ENCODE results near the gene PLAAT4.
"Not testable (repeated sequence)": the region's sequence is repeated elsewhere in the genome, so short reads cannot be mapped to it uniquely, and the experiment has no call there.

The PLAAT4 gene

DNA sequence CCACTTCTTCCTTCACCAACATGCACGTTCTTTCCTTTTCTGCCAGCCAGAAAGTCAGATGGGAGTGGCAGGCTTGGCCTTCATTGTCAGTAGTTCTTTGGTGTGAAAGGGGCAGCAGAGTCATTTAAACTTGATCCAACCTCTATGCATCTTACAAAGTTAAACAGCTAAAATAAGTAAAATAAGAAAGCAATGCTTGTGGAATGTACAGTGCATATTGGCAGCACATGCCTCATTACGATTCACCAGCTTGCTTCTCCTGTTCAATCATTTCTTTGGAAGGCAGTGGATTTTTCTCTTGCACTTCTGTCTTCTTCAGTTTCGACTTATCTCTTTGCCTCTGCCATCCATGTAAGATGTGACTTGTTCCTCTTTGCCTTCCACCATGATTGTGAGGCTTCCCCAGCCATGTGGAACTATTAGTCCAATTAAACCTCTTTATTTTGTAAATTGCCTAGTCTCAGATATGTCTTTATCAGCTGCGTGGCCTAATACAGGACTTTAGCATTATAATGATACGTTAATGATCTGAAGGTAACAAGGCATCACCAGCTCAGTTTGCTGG lies 15.9 kb upstream of the PLAAT4 start:
- no peak overlapping the region for H3K4me3 ChIP-seq (ENCODE audit: low read depth, low read length)
- TF ChIP-seq, protein P1, sequence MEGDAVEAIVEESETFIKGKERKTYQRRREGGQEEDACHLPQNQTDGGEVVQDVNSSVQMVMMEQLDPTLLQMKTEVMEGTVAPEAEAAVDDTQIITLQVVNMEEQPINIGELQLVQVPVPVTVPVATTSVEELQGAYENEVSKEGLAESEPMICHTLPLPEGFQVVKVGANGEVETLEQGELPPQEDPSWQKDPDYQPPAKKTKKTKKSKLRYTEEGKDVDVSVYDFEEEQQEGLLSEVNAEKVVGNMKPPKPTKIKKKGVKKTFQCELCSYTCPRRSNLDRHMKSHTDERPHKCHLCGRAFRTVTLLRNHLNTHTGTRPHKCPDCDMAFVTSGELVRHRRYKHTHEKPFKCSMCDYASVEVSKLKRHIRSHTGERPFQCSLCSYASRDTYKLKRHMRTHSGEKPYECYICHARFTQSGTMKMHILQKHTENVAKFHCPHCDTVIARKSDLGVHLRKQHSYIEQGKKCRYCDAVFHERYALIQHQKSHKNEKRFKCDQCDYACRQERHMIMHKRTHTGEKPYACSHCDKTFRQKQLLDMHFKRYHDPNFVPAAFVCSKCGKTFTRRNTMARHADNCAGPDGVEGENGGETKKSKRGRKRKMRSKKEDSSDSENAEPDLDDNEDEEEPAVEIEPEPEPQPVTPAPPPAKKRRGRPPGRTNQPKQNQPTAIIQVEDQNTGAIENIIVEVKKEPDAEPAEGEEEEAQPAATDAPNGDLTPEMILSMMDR (IDR thresholded peaks at IDR 0.05; ENCODE audit: borderline replicate concordance, insufficient read depth, low read depth, low read length) = no peak

DNA sequence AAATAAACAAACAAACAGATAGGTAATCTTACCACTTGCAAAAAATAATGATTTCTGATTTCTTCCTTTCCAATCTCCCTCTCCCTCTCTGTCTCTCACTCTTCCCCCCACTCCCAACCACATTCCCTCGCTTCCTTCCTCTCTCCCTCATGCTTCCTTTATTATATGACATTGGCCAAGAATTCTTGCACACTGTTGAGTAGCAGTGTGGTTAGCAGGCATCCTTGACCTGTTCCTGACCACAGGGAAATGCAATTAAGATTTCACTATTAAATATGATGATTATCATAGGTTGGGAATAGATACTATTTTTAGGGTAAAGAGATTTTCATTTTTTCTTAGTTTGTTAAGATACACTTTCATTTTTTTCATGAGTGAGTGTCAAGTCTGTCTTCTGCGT lies 14.7 kb upstream of the PLAAT4 start:
- TF ChIP-seq, protein P1 (IDR thresholded peaks at IDR 0.05; ENCODE audit: borderline replicate concordance, insufficient read depth, low read depth, low read length) = no peak
- no peak overlapping the region for H3K4me3 ChIP-seq (ENCODE audit: low read depth, low read length)

DNA sequence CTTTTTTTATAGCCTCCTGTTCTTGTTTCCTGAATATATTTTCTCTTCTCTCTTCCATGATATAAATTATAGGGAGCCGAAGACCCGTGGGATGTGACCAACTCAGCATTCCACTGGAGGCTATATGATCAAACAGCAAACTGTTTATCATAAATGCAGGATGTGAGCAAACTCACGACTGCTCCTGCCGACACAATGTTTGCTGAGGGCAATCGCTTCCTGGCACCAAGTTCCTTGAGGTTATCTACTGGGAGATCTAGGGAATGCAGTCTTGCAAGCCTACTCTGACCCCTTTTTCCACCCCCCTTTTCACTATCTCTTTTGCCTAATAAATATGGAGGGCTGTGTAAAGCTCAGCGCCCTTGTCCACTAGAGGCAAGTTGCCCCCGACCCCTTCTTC lies 13.5 kb upstream of the PLAAT4 start:
- TF ChIP-seq, protein P1 (IDR thresholded peaks at IDR 0.05; ENCODE audit: borderline replicate concordance, insufficient read depth, low read depth, low read length) = no peak
- H3K4me3 ChIP-seq (ENCODE audit: low read depth, low read length) = no peak overlapping the region

DNA sequence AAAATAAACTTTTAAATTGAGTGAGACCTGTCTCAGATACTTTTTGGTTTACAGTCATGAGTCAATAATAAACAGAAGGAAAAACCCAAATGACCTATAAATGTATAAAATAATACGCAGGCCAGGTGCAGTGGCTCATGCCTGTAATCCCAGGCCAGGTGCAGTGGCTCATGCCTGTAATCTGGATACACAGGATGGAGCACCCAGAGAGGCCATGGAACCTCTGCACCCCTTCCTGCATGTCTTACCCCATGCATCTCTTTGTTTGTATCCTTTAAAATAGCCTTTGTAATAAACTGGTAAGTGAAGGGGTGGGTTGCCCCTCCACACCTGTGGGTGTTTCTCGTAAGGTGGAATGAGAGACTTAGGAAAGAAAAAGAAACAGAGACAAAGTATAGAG lies 8.9 kb upstream of the PLAAT4 start:
- TF ChIP-seq, protein P1 (IDR thresholded peaks at IDR 0.05; ENCODE audit: borderline replicate concordance, insufficient read depth, low read depth, low read length) = no peak

DNA sequence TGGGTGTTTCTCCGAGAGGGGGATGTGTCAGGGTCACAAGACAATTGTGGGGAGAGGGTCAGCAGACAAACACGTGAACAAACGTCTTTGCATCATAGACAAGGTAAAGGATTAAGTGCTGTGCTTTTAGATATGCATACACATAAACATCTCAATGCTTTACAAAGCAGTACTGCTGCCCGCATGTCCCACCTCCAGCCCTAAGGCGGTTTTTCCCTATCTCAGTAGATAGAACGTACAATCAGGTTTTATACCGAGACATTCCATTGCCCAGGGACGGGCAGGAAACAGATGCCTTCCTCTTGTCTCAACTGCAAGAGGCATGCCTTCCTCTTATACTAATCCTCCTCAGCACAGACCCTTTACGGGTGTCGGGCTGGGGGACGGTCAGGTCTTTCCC lies 8.5 kb upstream of the PLAAT4 start:
- H3K4me3 ChIP-seq (ENCODE audit: low read depth, low read length) = not testable (repeated sequence)

More for the DNA sequence above, 8.9 kb upstream of the PLAAT4 start:
- H3K4me3 ChIP-seq (ENCODE audit: low read depth, low read length) = no peak overlapping the region

DNA sequence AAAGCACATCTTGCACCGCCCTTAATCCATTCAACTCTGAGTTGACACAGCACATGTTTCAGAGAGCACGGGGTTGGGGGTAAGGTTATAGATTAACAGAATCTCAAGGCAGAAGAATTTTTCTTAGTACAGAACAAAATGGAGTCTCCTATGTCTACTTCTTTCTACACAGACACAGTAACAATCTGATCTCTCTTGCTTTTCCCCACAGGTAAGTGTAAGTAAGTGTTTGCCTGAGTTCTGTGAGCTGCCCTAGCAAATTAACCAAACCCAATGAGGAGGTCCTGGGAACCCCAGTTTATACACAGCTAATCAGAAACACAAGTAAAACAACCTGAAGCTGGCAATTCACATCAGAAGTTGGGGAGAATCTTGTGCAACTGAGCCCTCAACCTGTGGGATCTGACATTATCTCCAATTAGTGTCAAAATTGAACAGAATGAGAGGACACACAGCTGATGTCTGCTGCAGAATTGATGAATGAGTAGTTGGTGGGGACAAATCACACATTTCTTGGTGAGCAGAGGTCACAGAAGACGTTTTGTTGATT lies 7.8 kb upstream of the PLAAT4 start:
- not testable (repeated sequence) for H3K4me3 ChIP-seq (ENCODE audit: low read depth, low read length)

DNA sequence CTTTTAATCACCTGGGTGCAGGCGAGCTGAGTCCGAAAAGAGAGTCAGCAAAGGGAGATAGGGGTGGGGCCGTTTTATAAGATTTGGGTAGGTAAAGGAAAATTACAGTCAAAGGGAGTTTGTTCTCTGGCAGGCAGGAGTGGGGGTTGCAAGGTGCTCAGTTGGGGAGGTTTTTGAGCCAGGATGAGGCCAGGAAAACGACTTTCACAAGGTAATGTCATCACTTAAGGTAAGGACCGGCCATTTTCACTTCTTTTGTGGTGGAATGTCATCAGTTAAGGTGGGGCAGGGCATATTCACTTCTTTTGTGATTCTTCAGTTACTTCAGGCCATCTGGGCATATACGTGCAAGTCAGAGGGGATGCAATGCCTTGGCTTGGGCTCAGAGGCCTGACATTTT lies 7.2 kb upstream of the PLAAT4 start:
- H3K4me3 ChIP-seq (ENCODE audit: low read depth, low read length) = not testable (repeated sequence)

DNA sequence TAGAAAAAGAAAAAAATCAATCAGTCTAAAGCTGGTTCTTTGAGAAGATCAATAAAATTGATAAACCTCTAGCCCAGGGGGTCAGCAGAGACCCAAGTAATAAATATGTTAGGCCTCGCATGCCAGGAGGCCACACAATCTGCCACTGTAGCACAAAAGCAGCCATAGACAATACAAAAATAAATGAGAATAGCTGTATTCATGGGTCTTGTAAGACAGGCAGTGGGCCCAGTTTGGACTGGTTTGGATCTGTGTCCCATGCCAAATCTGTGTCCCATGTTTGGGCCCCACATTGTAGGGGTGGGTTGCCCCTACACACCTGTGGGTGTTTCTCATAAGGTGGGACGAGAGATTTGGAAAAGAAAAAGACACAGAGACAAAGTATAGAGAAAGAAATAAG lies 6.6 kb upstream of the PLAAT4 start:
- TF ChIP-seq, protein P1 (IDR thresholded peaks at IDR 0.05; ENCODE audit: borderline replicate concordance, insufficient read depth, low read depth, low read length) = no peak
- no peak overlapping the region for H3K4me3 ChIP-seq (ENCODE audit: low read depth, low read length)

DNA sequence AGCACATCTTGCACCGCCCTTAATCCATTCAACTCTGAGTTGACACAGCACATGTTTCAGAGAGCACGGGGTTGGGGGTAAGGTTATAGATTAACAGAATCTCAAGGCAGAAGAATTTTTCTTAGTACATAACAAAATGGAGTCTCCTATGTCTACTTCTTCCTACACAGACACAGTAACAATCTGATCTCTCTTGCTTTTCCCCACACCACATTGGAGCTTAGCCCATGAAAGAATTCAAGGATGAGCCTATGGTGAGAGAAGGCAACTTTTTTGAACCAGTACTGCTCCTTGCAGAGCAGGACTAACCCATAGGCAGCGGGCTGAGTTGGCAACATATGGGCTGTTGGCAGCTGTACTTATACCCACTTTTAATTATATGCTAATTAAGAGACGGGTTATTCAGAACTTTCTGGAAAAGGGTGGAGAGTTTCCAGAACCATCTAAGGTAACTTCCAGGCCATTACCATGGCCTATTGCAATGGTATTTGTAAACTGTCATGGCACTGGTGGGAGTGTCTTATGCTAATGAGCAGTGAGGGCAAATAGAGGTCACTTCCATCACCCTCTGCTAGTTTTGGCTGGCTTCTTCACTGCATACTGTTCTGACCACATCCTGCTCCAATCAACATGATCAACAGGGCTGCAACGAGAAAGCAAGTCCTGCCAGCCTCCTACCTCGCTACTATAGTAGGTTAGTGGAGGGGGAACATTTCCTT lies 5.4 kb upstream of the PLAAT4 start:
- not testable (repeated sequence) for H3K4me3 ChIP-seq (ENCODE audit: low read depth, low read length)

Measured in GM12875 (cell line).